OCI-LY3 (cell line): ENCODE results near the gene YY1.

Experiments
- CTCF ChIP-seq: fragments of 200-600, 300-600 bp; sonication (generic); IDR thresholded peaks from 2 replicates; pipeline ENCODE4 v1.5.1; 2014; ENCODE audit warnings: antibody characterized with exemption, low read length, low read depth
- EZH2phosphoT487 ChIP-seq: fragments of 200-600 bp; shearing (Covaris generic); IDR thresholded peaks from 2 replicates; pipeline ENCODE4 v1.6.1; 2018; ENCODE audit warnings: antibody characterized with exemption, mixed run types, low read depth

- no peak for TF ChIP-seq CTCF
- TF ChIP-seq EZH2phosphoT487, result no peak
Measured at GRCh38 chr14:100321473-100322137, 82.7 kb downstream of the YY1 start.
